ENCODE measurements around the gene ACCSL. TPM values are rescaled to one million over a fixed set of nuclear protein-coding genes. Genes with fewer than 3 reads are reported as not detected.

The ACCSL gene
- polyA plus RNA-seq, 3 donors = not detected

- H3K4me1 ChIP-seq (ENCODE audit: control insufficient read depth in 1 of 2, insufficient read depth in 2 of 2, low read length in 2 of 2) = no peaks in the 10 kb centered on the region
- H3K36me3 Mint-ChIP-seq = no peaks in the 10 kb centered on the region
- H3K9ac ChIP-seq (ENCODE audit: insufficient read depth, low read length, poor library complexity, severe bottlenecking) = no peak overlapping the region
- no peak overlapping the region for H3K4me3 Mint-ChIP-seq
- no peaks in the 10 kb centered on the region for H3K9me3 Mint-ChIP-seq
- peaks cover 12 to 17% (median 16%) of the 10 kb centered on the region in 3 donors for H3K27me3 Mint-ChIP-seq (ENCODE audit: low read depth in 3 of 3)
- H3K36me3 ChIP-seq (replicated peaks in 1 of 2; ENCODE audit: control insufficient read depth in 1 of 2, insufficient read depth in 2 of 2, low read length in 2 of 2) = no peaks in the 10 kb centered on the region
- H4K20me1 ChIP-seq (ENCODE audit: insufficient read depth, low read length) = no peaks in the 10 kb centered on the region
- no peak overlapping the region for H3K4me3 ChIP-seq (replicated peaks in 1 of 3; ENCODE audit: low read depth in 2 of 3, low read length in 3 of 3)
- no peak overlapping the region for H2AFZ ChIP-seq (ENCODE audit: insufficient read depth, low read depth, low read length, poor library complexity, severe bottlenecking)
- no peak for TF ChIP-seq CTCF (IDR thresholded peaks at IDR 0.05)
- no peaks in the 10 kb centered on the region for H3K27me3 ChIP-seq (ENCODE audit: control insufficient read depth in 2 of 2, insufficient read depth in 2 of 2, low read length in 2 of 2)
- no peaks in the 10 kb centered on the region for H3K9me3 ChIP-seq (replicated peaks in 1 of 2; ENCODE audit: control insufficient read depth in 1 of 2, insufficient read depth in 1 of 2, low read length in 2 of 2)
- H3K4me1 Mint-ChIP-seq = no peaks in the 10 kb centered on the region
- no peak overlapping the region for H3K27ac ChIP-seq (ENCODE audit: low read depth in 1 of 2, low read length in 2 of 2)
- H3K4me2 ChIP-seq (replicated peaks; ENCODE audit: extremely low read depth, low read length, poor library complexity, severe bottlenecking) = no peak overlapping the region
- no peaks in the 10 kb centered on the region for H3K79me2 ChIP-seq (ENCODE audit: insufficient read depth, low read length)
- DNase-seq = no peak
- intact Hi-C loops (cut with micrococcal nuclease) = no loop called here
- H3K27ac Mint-ChIP-seq = no peak overlapping the region
Observed at GRCh38 chr11:44034639-44035038, 13.1 kb upstream of the ACCSL start.

GRCh38 chr11:44036811-44037657 lies 10.7 kb upstream of the ACCSL start:
- Mint-ChIP-seq H3K4me3 (no peak overlapping the region), H3K9me3 (peaks cover 0 to 6% (median 2%) of the 10 kb centered on the region in 7 donors), H3K27ac (no peak overlapping the region), H3K4me1 (no peaks in the 10 kb centered on the region), H3K27me3 (ENCODE audit: low read depth in 3 of 3) (peaks cover 9 to 11% (median 10%) of the 10 kb centered on the region in 3 donors), H3K36me3 (no peaks in the 10 kb centered on the region)
- no peaks in the 10 kb centered on the region for H3K4me1 ChIP-seq (ENCODE audit: control insufficient read depth in 1 of 2, insufficient read depth in 2 of 2, low read length in 2 of 2)
- no peaks in the 10 kb centered on the region for H4K20me1 ChIP-seq (ENCODE audit: insufficient read depth, low read length)
- no peaks in the 10 kb centered on the region for H3K79me2 ChIP-seq (ENCODE audit: insufficient read depth, low read length)
- TF ChIP-seq CTCF (IDR thresholded peaks at IDR 0.05) = peak; percentile 41
- no peaks in the 10 kb centered on the region for H3K36me3 ChIP-seq (replicated peaks in 1 of 2; ENCODE audit: control insufficient read depth in 1 of 2, insufficient read depth in 2 of 2, low read length in 2 of 2)
- no peak overlapping the region for H3K4me2 ChIP-seq (replicated peaks; ENCODE audit: extremely low read depth, low read length, poor library complexity, severe bottlenecking)
- H3K27me3 ChIP-seq (ENCODE audit: control insufficient read depth in 2 of 2, insufficient read depth in 2 of 2, low read length in 2 of 2) = no peaks in the 10 kb centered on the region
- no peak overlapping the region for H3K4me3 ChIP-seq (replicated peaks in 1 of 3; ENCODE audit: low read depth in 2 of 3, low read length in 3 of 3)
- no peak overlapping the region for H2AFZ ChIP-seq (ENCODE audit: insufficient read depth, low read depth, low read length, poor library complexity, severe bottlenecking)
- H3K9ac ChIP-seq (ENCODE audit: insufficient read depth, low read length, poor library complexity, severe bottlenecking) = no peak overlapping the region
- no peak overlapping the region for H3K27ac ChIP-seq (ENCODE audit: low read depth in 1 of 2, low read length in 2 of 2)
- H3K9me3 ChIP-seq (replicated peaks in 1 of 2; ENCODE audit: control insufficient read depth in 1 of 2, insufficient read depth in 1 of 2, low read length in 2 of 2) = peaks cover 0 to 2% of the 10 kb centered on the region in 2 donors
- intact Hi-C loops (cut with micrococcal nuclease) = no loop called here
- no peak for DNase-seq
- 70% methylated on average over 4 of the region's 12 CpGs for WGBS (ENCODE audit: insufficient coverage)
